HG03342 (cell line): ENCODE measurements around the gene NDUFS3.

Experiments used
- ATAC-seq: cut with Tn5 transposase; IDR thresholded peaks from one replicate; pipeline ENCODE4 v1.9.1; 2021; ENCODE audit warnings: mild to moderate bottlenecking, moderate library complexity; ENCODE audit not compliant: unreplicated experiment

NDUFS3 gene

GRCh38 chr11:47628026-47628425 lies 49.2 kb downstream of the NDUFS3 start:
- no peak for ATAC-seq

DNA sequence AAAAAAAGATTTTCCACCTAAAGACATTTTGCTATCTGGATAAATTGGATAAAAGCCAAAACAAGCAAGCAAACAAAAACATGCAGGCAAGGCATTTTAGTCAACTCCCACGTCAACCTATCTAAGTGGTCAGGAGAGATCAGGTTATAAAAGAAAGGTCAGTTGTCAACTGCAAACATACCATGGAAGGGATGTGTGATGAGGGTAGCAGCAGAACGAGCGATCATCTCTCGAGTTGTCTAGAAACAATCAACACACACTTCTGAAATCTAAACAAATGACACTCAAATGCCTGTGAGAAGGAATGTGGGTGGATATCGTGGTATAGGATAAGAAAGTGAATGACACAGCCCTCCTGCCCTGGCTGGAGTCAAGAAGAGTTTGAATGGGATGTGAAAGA lies 52.6 kb downstream of the NDUFS3 start:
- ATAC-seq, result no peak
